Thyroid gland (tissue), 4 donors: ENCODE measurements around the gene TOR4A.

Experiments used
- POLR2A ChIP-seq, 2 donors: fragments of 450-650 bp; IDR thresholded peaks; one replicate each; pipeline ENCODE4 v1.6.1; 2017; ENCODE audit warnings: antibody characterized with exemption in 2 of 2, mild to moderate bottlenecking in 2 of 2, moderate library complexity in 1 of 2
- TF ChIP-seq, protein P1 (sequence below), 6 experiments: fragments of 200-600 bp in 3 of 6; fragments of 450-650 bp in 3 of 6; sonication (generic) in 3 of 6; IDR thresholded peaks; one replicate each; pipeline ENCODE4 v1.5.1; 2016 to 2019; ENCODE audit warnings: antibody characterized with exemption in 6 of 6, mild to moderate bottlenecking in 2 of 6, inconsistent platforms in 1 of 6, moderate library complexity in 1 of 6

GRCh38 chr9:137331929-137332328 is 54.4 kb downstream of the TOR4A start:
- TF ChIP-seq, protein P1, sequence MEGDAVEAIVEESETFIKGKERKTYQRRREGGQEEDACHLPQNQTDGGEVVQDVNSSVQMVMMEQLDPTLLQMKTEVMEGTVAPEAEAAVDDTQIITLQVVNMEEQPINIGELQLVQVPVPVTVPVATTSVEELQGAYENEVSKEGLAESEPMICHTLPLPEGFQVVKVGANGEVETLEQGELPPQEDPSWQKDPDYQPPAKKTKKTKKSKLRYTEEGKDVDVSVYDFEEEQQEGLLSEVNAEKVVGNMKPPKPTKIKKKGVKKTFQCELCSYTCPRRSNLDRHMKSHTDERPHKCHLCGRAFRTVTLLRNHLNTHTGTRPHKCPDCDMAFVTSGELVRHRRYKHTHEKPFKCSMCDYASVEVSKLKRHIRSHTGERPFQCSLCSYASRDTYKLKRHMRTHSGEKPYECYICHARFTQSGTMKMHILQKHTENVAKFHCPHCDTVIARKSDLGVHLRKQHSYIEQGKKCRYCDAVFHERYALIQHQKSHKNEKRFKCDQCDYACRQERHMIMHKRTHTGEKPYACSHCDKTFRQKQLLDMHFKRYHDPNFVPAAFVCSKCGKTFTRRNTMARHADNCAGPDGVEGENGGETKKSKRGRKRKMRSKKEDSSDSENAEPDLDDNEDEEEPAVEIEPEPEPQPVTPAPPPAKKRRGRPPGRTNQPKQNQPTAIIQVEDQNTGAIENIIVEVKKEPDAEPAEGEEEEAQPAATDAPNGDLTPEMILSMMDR (IDR thresholded peaks at IDR 0.05): no peak
- no peak for TF ChIP-seq POLR2A (IDR thresholded peaks at IDR 0.05)
